Measurements from ENCODE around the gene CST4. TPM values are rescaled to one million over a fixed set of nuclear protein-coding genes. Genes with fewer than 3 reads are reported as not detected.

CST4 gene
- total RNA-seq, 2 donors from 2014 or later, result not detected

- Mint-ChIP-seq H3K27ac (no peak overlapping the region), H3K4me1 (no peaks in the 10 kb centered on the region), H3K4me3 (no peak overlapping the region), H3K27me3 (peaks cover 59% of the 10 kb centered on the region), H3K36me3 (ENCODE audit: low read depth) (no peaks in the 10 kb centered on the region)
- no peak for ATAC-seq
- no peaks in the 10 kb centered on the region for H3K9me3 ChIP-seq (ENCODE audit: control insufficient read depth, low read length, poor library complexity, severe bottlenecking)
- DNase-seq, result no peak
These were observed 5.6 kb downstream of the CST4 start for GRCh38 chr20:23683281-23683680.

GRCh38 chr20:23680146-23680545, 8.7 kb downstream of the CST4 start:
- H3K4me1 Mint-ChIP-seq, result no peaks in the 10 kb centered on the region
- no peak overlapping the region for H3K27ac Mint-ChIP-seq
- ATAC-seq (no peak), DNase-seq (no peak)
- H3K4me3 Mint-ChIP-seq, result no peak overlapping the region
- H3K27me3 Mint-ChIP-seq, result peaks cover 48% of the 10 kb centered on the region
- no peaks in the 10 kb centered on the region for H3K36me3 Mint-ChIP-seq (ENCODE audit: low read depth)
- no peaks in the 10 kb centered on the region for H3K9me3 ChIP-seq (ENCODE audit: control insufficient read depth, low read length, poor library complexity, severe bottlenecking)

GRCh38 chr20:23679133-23680092, 9.4 kb downstream of the CST4 start:
- Mint-ChIP-seq H3K27ac (no peak overlapping the region), H3K36me3 (ENCODE audit: low read depth) (no peaks in the 10 kb centered on the region), H3K4me1 (no peaks in the 10 kb centered on the region), H3K4me3 (no peak overlapping the region), H3K27me3 (peaks cover 45% of the 10 kb centered on the region)
- H3K9me3 ChIP-seq (ENCODE audit: control insufficient read depth, low read length, poor library complexity, severe bottlenecking), result no peaks in the 10 kb centered on the region
- DNase-seq, result no peak
- no peak for ATAC-seq

DNA sequence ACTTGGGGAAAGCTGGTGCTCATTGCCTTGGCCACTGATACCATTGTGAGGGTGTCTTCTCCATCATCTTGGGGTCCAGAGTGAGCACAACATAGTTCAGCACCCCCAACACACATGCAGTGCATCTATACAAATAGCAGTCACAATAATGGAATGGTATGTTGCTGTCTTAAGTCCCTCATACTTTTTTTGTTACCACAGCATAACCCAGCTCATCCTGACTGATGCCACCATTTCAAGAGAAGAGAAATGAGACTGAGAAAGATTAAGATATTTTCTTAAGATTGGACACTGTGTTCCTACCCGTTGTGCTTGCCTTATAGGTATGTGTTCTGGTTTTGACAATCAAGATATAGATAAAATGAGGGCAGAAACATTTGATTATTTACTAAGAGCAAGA, 15.6 kb downstream of the CST4 start:
- no peak overlapping the region for H3K27ac Mint-ChIP-seq
- DNase-seq (no peak), ATAC-seq (no peak)
- no peaks in the 10 kb centered on the region for H3K4me1 Mint-ChIP-seq
- H3K4me3 Mint-ChIP-seq, result no peak overlapping the region
- no peaks in the 10 kb centered on the region for H3K9me3 ChIP-seq (ENCODE audit: control insufficient read depth, low read length, poor library complexity, severe bottlenecking)
- no peaks in the 10 kb centered on the region for H3K27me3 Mint-ChIP-seq
- no peaks in the 10 kb centered on the region for H3K36me3 Mint-ChIP-seq (ENCODE audit: low read depth)

DNA sequence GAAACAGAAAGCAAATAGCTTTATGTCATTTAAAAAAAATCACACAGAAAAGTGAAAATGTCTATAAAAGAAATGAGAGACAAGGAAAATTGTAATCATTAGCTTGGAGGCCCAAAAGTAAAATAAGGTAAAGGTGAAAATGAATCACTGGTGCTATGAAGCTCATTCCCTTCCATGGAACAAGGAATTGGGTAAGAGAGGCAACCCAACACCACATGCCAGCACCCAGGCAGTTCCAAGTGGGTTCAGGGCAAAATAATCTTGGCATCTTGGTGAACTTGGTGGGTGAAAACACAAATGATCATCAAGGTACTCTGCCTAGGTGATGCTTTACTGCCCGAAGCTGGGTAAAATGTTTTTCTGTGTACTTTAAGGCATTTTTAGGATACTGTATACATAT, 16.7 kb downstream of the CST4 start:
- no peaks in the 10 kb centered on the region for H3K36me3 Mint-ChIP-seq (ENCODE audit: low read depth)
- H3K4me3 Mint-ChIP-seq, result no peak overlapping the region
- no peaks in the 10 kb centered on the region for H3K27me3 Mint-ChIP-seq
- H3K9me3 ChIP-seq (ENCODE audit: control insufficient read depth, low read length, poor library complexity, severe bottlenecking), result no peaks in the 10 kb centered on the region
- ATAC-seq, result no peak
- no peak overlapping the region for H3K27ac Mint-ChIP-seq
- no peaks in the 10 kb centered on the region for H3K4me1 Mint-ChIP-seq
- no peak for DNase-seq

DNA sequence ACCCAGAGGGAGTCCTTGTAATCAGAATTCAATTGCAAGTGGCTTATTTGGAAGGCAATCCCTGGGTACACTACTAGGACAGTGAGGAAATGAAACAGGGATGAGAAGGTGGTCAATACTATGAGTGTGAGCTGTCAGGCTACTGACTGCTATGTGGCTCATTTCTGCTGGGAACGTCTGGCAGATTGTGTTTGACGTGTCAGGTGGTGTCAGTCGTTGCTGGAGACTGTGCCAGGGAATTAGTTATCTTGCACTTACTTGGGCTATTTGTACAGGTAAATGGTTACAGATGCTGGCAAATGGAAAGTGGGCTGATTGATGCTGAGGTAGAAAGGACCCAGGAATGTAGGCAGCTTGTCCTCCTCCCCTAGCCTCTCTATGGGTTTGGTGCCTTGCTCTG, 17.4 kb downstream of the CST4 start:
- ATAC-seq, result no peak
- Mint-ChIP-seq H3K36me3 (ENCODE audit: low read depth) (no peaks in the 10 kb centered on the region), H3K4me3 (no peak overlapping the region), H3K4me1 (no peaks in the 10 kb centered on the region), H3K27ac (no peak overlapping the region), H3K27me3 (no peaks in the 10 kb centered on the region)
- DNase-seq, result no peak
- no peaks in the 10 kb centered on the region for H3K9me3 ChIP-seq (ENCODE audit: control insufficient read depth, low read length, poor library complexity, severe bottlenecking)

DNA sequence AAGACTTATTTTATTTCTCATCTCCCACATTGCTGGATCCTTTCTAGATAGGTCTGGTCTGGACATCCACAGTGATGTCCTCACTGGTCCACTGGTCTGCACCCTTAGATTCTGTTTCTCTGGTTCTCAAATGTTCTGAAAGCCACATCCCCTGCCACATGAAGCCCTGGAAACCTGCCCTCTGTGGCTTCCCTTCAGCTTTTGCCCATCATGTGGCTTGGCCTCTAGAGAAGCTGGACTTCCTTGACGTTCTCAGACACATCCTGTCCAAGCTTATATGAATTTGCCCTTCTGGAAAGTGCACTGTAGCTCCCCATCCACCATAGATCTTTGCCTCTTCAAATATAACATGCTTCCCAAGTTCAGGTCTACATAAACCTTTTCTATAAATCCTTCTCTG, 18.5 kb downstream of the CST4 start:
- no peak overlapping the region for H3K27ac Mint-ChIP-seq
- ATAC-seq, result no peak
- no peak overlapping the region for H3K4me3 Mint-ChIP-seq
- H3K27me3 Mint-ChIP-seq, result no peaks in the 10 kb centered on the region
- no peaks in the 10 kb centered on the region for H3K9me3 ChIP-seq (ENCODE audit: control insufficient read depth, low read length, poor library complexity, severe bottlenecking)
- no peak for DNase-seq
- no peaks in the 10 kb centered on the region for H3K4me1 Mint-ChIP-seq
- H3K36me3 Mint-ChIP-seq (ENCODE audit: low read depth), result no peaks in the 10 kb centered on the region

GRCh38 chr20:23669866-23670265, 19.0 kb downstream of the CST4 start:
- Mint-ChIP-seq H3K27me3 (no peaks in the 10 kb centered on the region), H3K27ac (no peak overlapping the region), H3K4me3 (no peak overlapping the region), H3K4me1 (no peaks in the 10 kb centered on the region), H3K36me3 (ENCODE audit: low read depth) (no peaks in the 10 kb centered on the region)
- ATAC-seq (no peak), DNase-seq (no peak)
- H3K9me3 ChIP-seq (ENCODE audit: control insufficient read depth, low read length, poor library complexity, severe bottlenecking), result no peaks in the 10 kb centered on the region

- no peak for ATAC-seq
- no peak overlapping the region for H3K27ac Mint-ChIP-seq
- H3K9me3 ChIP-seq (ENCODE audit: control insufficient read depth, low read length, poor library complexity, severe bottlenecking), result no peaks in the 10 kb centered on the region
- no peaks in the 10 kb centered on the region for H3K27me3 Mint-ChIP-seq
- H3K4me3 Mint-ChIP-seq, result no peak overlapping the region
- no peak for DNase-seq
- H3K36me3 Mint-ChIP-seq (ENCODE audit: low read depth), result no peaks in the 10 kb centered on the region
- H3K4me1 Mint-ChIP-seq, result no peaks in the 10 kb centered on the region
These were observed 19.5 kb downstream of the CST4 start for GRCh38 chr20:23669327-23669726.

DNA sequence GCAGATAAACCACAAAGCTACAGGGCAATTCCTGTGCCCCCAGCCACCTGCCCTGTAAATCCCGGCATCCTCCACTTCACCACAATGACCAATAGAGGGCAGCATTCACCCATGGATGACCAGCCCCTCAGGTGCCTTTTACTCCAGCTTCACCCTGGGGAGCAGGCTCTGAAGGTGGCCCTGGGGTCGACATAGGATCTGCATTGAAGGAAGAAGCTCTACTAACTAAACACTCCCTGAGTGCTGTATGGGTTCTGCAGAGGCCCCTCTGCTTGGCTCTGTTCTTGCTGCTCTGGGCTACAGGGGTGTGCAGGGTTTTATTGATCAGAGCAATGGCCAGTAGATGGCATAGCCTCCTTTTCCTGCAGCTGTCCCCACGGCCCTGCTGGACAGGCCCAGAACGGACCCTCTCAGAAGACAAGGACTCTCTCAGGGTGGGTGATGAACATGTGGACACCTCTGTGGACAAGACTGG, 20.3 kb downstream of the CST4 start:
- peak in 1 of 3 donors; percentile 13 for DNase-seq
- no peaks in the 10 kb centered on the region for H3K4me1 Mint-ChIP-seq

DNA sequence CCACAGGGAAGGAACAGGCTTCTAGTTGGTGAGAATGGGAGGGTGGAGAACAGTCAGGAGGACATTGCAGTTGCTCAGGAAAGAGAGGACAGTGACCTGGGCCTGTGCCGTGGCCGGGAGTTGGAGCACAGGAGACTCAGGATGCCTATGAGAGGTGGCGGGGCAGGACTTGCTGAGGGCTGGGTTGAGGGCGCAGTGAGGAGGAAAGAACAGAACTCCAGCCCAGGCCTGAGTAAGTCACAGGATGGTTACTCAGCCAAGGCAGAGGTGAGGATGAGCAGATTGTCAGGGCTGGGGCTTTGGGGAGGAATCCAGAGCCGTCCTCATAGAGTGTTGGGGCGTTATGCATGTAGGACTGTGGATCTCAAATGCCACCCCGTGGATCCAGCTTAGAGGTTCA, 21.2 kb downstream of the CST4 start:
- H3K4me1 Mint-ChIP-seq, result no peaks in the 10 kb centered on the region
- H3K4me3 Mint-ChIP-seq, result no peak overlapping the region
- ATAC-seq (no peak), DNase-seq (no peak)
- no peaks in the 10 kb centered on the region for H3K36me3 Mint-ChIP-seq (ENCODE audit: low read depth)
- no peaks in the 10 kb centered on the region for H3K9me3 ChIP-seq (ENCODE audit: control insufficient read depth, low read length, poor library complexity, severe bottlenecking)
- H3K27ac Mint-ChIP-seq, result no peak overlapping the region
- no peaks in the 10 kb centered on the region for H3K27me3 Mint-ChIP-seq

More for the DNA sequence above, 20.3 kb downstream of the CST4 start:
- Mint-ChIP-seq H3K4me3 (no peak overlapping the region), H3K27me3 (no peaks in the 10 kb centered on the region), H3K27ac (no peak overlapping the region), H3K36me3 (ENCODE audit: low read depth) (no peaks in the 10 kb centered on the region)
- ATAC-seq, result peak; percentile 49
- no peaks in the 10 kb centered on the region for H3K9me3 ChIP-seq (ENCODE audit: control insufficient read depth, low read length, poor library complexity, severe bottlenecking)

DNA sequence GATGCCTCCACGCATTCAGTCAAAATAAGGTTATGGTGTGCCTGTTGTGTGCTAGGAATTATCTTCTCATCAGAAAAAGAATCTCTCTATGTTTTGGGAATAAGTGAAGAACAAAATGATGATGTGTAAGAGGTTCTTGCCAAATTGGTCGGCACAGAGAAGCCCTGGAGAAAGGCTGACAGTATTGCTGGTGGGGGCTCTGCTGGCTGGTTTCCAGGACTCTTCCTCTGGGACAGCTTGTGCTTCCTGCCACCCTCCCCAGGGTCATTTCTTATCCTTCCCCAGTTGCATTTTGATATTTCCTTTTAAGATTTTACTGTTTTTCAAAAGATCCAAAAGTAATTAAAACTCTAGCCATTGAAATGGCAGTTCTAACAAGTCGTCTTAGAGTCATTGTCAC, 22.1 kb downstream of the CST4 start:
- no peak for ATAC-seq
- Mint-ChIP-seq H3K4me1 (no peaks in the 10 kb centered on the region), H3K27ac (no peak overlapping the region), H3K4me3 (no peak overlapping the region), H3K27me3 (no peaks in the 10 kb centered on the region), H3K36me3 (ENCODE audit: low read depth) (no peaks in the 10 kb centered on the region)
- no peaks in the 10 kb centered on the region for H3K9me3 ChIP-seq (ENCODE audit: control insufficient read depth, low read length, poor library complexity, severe bottlenecking)
- no peak for DNase-seq

DNA sequence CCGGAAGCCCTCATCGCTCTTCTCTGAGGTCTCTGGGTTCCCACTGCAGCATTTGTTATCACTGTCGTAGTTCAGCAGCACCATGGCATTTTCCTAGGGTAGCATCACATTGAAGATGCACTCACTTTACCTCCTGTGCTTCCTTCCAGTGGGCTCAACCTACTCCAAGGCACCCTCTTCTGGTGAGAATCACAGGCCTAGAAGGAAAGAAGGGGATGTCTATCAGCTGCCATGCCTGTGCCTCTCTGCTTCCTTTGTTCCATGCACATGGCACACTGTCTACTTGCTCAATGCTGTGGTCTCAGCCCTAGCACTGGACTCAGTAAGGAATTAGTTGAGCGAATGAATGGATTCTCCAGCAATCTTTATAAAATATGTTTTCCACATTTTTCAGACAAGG, 22.6 kb downstream of the CST4 start:
- Mint-ChIP-seq H3K4me3 (no peak overlapping the region), H3K27ac (no peak overlapping the region), H3K4me1 (no peaks in the 10 kb centered on the region), H3K36me3 (ENCODE audit: low read depth) (no peaks in the 10 kb centered on the region), H3K27me3 (no peaks in the 10 kb centered on the region)
- ATAC-seq (no peak), DNase-seq (no peak)
- H3K9me3 ChIP-seq (ENCODE audit: control insufficient read depth, low read length, poor library complexity, severe bottlenecking), result no peaks in the 10 kb centered on the region

DNA sequence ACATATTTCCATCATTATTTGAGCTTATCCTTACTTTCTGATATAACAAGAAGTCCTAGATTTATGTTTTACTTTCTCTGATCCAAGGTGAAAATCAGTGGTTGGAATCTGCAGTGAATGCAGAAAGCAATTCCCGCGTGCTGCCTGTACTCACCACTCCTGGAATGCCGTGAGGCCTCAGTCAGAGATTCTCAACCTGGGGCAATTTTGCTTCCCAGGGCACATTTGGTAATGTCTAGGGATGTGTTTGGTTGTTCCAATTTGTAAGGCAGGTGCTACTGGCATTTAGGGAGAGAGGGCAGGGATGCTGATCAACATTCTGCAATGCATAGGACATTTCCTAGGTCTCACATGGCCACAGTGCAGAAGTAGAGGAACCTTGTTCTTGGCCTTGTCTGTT, 23.9 kb downstream of the CST4 start:
- ATAC-seq, result no peak
- DNase-seq, result no peak
- Mint-ChIP-seq H3K4me1 (no peaks in the 10 kb centered on the region), H3K27me3 (no peaks in the 10 kb centered on the region), H3K36me3 (ENCODE audit: low read depth) (no peaks in the 10 kb centered on the region), H3K4me3 (no peak overlapping the region), H3K27ac (no peak overlapping the region)
- H3K9me3 ChIP-seq (ENCODE audit: control insufficient read depth, low read length, poor library complexity, severe bottlenecking), result no peaks in the 10 kb centered on the region
